Islet of Langerhans (tissue), 1 donor: Measurements from ENCODE around the gene MIPOL1.
A peak's percentile ranks its signal among the peaks of the same experiment; 100 is the strongest.
"Not testable (repeated sequence)": the region's sequence is repeated elsewhere in the genome, so short reads cannot be mapped to it uniquely, and the experiment has no call there.

Experiments used
- FAIRE-seq: peaks from one replicate; lab custom pipeline; 2011; peaks lifted over from hg19 to GRCh38; lab: Jason Lieb, UNC

Gene MIPOL1

DNA sequence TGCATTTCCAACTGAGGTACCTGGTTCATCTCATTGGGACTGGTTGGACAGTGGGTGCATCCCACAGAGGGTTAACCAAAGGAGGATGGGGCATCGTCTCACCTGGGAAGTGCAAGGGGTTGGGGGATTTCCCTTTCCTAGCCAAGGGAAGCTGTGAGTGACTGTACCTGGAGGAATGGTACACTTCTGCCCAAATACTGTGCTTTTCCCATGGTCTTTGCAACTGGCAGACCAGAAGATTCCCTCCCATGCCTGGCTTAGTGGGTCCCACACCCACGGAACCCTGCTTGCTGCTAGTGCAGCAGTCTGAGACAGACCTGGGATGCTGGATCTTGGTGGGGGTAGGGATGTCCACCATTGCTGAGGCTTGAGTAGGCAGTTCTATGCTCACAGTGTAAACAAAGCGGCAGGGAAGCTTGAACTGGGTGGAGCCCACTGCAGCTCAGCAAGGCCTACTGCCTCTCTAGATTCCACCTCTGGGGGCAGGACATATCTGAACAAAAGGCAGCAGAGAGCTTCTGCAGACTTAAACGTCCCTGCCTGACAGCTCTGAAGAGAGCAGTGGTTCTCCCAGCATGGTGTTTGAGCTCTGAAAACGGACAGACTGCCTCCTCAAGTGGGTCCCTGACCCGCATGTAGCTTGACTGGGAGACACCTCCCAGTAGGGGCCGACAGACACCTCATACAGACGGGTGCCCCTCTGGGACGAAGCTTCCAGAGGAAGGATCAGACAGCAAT is 9.7 kb upstream of the MIPOL1 start:
- FAIRE-seq: not testable (repeated sequence)

DNA sequence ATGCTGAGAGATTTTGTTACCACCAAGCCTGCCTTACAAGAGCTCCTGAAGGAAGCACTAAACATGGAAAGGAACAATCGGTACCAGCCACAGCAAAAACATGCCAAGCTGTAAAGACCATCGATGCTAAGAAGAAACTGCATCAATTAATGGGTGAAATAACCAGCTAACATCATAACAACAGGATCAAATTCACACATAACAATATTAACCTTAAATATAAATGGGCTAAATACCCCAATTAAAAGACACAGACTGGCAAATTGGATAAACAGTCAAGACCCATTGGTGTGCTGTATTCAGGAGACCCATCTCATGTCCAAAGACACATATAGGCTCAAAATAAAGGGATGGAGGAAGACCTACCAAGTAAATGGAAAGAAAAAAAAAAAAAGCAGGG is 8.0 kb upstream of the MIPOL1 start:
- not testable (repeated sequence) for FAIRE-seq

DNA sequence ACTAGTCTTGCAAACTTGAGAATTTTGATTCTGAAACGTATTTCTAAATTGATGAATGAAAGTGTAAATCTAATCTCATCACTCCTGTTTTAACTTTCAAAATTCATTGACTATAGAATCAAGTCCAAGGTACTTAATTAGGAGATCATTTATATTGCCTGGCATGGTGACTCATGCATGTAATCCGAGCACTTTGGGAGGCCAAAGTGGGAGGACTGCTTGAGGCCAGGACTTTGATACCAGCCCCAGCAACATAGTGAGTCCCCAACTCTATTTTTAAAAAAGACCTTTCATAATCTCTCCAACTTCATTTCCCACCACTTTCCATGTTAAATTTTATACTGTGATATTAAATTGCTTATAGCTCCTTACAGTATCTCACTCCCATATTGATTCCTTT is 3.0 kb upstream of the MIPOL1 start:
- no peak for FAIRE-seq

DNA sequence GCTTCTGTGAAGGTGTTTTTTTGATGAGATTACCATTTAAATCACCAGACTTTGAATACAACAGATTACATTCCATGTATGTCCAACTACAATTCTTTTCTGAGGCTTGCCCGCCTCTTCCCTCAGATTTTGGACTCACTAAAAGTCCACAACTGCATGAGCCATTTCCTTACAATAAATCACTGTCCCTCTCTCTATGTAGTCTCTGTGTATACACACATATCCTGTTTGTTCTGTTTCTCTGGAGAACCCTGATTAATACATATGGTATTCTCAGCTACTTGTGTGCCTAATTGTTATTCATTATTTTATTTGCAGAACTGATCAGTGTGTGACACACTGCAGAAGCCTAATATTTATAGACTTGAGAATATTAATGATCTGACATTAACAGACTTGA is 2.4 kb upstream of the MIPOL1 start:
- no peak for FAIRE-seq

DNA sequence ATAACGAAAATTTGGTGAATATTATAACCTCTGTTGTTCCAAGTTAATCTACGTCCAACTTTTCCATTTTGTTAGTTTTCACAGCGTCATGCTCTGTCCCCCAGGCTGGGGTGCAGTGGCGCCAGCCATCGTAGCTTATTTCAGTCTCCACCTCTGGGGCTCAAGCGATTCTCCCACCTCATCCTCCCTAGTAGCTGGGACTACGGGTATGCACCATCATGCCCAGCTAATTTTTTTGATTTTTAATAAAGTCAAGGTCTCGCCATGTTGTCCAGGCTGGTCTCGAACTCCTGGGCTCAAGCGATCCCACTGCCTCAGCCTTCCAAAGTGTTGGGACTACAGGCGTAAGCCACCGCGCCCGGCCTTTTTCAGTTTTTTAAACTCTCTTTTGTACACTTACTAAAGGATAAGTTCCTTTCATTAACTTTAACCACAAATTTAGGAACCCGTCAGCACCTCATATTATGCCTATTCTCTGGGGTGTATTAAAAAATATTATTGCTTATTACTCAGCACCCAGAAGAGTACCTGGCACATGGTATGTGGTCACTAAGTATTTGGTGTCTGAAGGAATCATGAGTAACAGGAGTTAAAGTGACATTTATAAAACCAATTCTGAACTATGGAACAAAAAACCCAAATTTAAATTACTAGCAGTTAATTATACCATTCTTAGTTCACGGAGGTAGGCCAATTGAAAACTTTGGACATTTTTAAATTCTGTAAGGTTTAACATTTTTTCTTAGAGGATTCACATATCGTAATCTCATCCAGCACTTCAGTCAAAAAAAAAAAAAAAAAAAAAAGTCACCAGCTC is 925 bp upstream of the MIPOL1 start:
- no peak for FAIRE-seq

DNA sequence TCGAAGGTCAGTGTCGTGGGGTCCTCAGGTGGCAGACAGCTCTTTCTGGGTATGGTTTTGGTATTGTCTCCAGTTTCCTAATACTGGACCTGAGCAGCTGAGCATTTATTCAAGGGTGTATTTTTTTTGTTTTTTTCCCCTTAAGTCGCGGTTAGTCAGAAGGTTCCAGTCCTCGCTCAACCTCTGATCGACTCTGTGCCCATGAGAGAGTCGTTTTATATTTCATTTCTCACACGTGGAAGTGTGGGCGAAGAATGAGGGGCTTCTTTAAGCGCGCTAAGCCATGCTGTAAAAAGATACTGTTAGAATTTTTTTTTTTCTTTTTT is 499 bp downstream of the MIPOL1 start:
- FAIRE-seq: no peak

DNA sequence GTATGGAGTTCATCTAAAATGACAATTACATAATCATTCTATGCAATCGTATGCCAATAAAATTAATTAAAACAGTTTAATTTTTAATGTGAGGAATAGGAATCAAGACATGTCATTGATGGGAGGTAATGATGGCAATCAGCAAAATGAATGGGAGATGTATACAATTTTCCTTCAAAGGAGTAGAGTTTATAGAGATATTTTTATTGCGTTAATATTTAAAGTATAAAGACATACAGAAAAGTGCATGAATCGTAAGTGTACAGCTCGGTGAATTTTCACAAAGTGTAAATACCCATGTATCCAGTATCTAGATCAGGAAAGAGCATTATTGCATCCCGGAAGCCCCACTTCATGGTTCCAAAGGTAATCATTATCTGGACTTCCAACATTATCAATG is 1.2 kb downstream of the MIPOL1 start:
- FAIRE-seq: no peak

DNA sequence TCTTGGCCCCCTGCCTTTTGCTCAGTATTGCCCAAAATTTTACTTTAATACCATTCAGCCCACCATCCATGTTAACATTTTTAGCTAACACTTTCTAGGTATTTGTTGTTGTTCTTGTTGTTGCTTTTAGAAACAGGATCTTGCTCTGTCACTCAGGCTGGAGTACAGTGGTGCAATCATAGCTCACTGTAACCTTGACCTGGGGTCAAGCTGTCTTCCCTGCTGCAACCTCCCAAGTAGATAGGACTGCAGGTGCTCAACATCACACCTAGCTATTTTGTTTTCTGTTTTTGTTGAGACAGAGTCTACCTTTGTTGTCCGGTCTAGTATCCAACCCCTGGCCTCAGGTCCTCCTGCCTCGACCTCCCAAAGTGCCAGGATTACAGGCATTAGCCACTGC is 4.0 kb downstream of the MIPOL1 start:
- FAIRE-seq: no peak

DNA sequence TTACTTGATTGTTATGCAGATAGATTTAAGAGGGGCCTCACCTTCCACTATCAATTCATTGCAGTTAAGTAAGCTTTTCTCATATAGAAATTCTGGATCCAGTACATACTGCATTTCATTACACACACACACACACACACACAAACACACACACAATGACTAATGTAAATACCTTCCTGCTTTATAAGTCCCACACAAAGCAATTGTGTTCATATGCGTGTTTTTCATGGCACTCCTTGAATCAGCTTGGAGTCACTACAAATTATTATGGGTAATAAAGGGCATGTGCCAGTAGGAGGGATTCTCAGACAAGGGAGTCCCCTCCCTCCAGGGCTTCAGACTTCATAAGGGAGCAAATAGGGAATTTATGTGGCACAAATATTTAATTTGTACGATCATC is 4.5 kb downstream of the MIPOL1 start:
- no peak for FAIRE-seq

DNA sequence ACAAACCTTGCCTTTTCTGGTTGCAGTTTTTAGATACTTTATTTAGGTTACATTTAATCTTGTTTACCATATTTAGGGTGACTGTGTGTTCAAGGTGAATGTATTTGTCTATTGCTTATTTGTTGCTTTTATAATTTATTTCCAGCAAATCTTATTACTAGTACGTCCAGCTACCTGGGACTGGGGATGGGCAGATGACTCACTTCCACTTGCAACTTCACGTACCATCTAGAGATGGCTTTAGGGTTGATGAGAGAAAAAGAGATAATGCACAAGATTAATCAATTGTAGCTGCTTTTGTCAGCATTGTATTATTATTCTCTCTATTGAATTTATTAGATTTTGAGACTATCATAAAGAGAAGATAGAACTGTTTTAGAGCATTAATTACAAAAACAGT is 5.1 kb downstream of the MIPOL1 start:
- FAIRE-seq: no peak

DNA sequence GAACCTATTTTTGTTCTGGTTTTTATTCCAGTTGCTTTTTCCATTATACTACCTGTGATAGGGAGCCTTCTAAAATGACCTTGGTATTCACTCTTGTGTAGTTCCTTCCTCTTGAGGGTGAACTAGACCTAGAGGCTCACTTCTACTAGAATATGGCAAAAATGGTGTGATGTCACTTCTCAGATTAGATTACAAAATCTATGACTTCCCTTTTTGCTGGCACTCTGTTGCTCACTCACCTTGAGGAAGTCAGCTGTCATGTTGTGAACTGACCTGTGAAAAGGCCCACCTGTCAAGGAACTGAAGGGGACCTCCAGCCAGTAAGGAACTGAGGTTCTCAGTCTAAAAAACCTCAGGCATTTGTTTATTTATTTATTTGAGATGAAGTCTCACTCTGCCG is 5.7 kb downstream of the MIPOL1 start:
- FAIRE-seq: no peak

DNA sequence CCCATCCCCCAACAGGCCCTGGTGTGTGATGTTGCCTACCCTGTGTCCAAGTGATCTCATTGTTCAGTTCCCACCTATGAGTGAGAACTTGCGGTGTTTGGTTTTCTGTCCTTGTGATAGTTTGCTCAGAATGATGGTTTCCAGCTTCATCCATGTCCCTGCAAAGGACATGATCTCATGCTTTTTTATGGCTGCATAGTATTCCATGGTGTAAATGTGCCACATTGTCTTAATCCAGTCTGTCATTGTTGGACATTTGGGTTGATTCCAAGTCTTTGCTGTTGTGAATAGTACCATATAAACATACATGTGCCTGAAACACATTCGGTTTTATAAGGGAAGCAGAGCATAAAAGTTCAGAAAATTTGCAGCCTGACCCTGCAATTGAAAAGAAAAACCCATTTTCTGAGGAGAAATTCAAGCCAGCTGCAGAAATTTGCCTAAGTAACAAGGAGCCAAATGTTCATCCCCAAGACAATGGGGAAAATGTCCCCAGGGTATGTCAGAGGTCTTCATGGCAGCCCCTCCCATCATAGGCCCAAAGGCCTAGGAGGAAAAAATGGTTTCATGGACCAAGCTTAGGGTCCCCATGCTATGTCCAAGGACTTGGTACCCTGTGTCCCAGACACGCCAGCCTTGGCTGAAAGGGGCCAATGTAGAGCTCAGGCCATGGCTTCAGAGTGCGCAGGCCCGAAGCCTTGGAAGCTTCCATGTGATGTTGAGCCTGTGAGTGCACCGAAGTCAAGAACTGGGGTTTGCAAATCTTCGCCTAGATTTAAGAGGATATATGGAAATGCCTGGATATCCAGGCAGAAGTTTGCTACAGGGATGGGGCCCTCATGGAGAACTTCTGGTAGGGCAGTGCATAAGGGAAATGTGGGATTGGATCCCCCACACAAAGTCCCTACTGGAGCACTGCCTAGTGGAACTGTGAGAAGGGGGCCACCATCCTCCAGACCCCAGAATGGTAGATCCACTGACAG is 8.2 kb downstream of the MIPOL1 start:
- not testable (repeated sequence) for FAIRE-seq

DNA sequence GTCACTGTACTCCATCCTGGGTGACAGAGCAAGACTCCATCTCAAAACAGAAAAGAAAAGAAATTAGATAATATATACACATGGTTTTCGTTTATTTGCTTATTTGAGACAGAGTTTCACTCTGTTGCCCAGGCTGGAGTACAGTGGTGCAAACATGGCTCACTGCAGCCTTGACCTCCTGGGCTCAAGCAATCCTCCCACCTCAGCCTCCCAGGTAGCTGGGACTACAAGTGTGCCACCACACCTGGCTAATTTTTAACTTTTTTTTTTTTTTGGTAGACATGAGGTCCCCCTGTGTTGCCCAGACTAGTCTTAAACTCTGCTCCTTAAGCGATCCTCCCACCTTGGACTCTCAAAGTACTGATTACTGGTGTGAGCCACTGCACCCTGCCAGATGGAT is 11.9 kb downstream of the MIPOL1 start:
- FAIRE-seq: not testable (repeated sequence)

DNA sequence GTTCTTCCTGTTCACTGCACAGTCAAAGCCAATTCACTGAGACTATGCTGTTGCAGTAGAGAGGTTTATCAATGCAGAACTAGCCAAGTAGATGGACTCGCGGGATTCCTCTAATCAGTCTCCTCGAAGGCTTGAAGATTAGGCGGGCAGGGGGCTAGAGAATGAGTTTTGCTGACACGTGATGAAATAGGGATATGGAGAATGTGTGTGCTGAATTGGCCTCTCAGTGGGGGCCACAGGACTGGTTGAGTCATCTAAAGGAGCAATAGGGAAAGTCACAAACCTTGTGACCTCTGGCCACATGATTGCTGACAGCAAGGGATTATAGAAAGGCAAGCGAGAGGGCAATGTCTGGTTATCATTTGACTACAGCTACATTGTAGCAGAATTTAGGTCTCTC is 12.7 kb downstream of the MIPOL1 start:
- FAIRE-seq: no peak

DNA sequence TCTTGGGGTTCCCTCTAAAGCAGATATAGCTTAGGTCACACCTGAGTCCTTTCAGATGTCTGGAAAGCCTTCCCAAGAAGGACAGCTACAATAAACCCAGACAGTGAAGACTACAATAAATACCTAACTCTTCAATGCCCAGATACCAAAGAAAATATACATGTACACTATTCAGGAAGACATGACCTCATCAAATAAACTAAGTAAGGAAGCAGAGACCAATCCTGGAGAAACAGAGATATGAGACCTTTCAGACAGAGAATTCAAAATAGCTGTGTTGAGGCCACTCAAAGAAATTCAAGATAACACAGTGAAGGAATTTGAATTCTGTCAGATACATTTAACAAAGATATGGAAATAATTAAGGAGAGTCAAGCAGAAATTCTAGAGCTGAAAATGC is 15.3 kb downstream of the MIPOL1 start:
- FAIRE-seq: no peak

DNA sequence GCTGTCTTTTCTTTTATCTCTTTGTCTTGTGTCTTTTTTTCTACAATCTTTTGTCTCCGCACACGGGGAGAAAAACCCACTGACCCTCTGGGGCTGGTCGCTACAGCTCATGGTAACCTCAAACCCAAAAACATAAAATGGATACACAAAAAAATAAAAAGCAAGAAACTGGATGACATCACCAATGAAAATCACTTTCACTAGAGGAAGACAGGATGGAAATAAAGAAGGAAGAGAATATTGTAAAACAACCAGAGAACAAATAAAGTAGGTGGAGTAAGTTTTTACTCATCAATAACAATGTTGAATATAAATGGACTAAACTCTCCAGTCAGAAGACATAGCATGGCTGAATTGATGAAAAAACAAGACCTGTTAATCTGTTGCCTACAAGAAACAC is 17.6 kb downstream of the MIPOL1 start:
- no peak for FAIRE-seq

DNA sequence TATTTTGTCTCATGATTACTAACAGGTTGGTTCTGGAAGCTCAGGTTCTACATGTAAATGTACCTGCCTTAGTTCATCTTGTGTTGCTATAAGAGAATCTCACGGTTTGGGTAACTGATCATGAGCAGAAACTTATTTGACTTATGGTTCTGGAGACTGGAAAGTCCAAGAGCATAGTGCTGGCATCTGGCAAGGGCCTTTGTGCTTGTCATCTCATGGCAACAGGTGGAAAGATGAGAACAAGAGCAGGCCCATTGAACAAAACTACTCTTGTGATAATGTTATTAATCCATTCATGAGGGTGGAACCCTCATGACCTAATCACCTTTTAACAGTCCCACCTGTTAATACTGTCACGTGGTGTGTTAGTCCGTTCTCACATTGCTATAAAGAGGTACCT is 23.3 kb downstream of the MIPOL1 start:
- FAIRE-seq: no peak

DNA sequence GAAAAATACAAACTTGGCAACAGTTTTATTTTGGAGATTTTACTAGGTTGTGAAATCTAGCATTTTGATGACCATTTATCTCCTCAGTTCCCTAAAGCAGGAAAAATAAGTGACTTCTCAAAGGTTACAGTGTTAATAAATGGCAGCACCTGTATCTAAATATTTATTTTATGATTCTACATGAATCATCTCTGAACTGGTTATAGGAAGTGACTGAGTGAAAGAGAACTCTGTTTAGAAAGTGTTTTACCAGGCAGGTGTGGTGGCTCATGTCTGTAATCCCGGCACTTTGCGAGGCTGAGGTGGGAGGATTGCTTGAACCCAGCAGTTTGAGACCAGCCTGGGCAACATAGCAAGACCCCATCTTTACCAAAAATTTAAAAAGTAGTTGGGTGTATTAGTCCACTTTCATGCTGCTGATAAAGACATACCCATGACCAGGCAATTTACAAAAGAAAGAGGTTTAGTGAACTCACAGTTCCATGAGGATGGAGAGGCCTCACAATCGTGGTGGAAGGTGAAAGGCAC is 26.3 kb downstream of the MIPOL1 start:
- FAIRE-seq: peak; percentile 33

DNA sequence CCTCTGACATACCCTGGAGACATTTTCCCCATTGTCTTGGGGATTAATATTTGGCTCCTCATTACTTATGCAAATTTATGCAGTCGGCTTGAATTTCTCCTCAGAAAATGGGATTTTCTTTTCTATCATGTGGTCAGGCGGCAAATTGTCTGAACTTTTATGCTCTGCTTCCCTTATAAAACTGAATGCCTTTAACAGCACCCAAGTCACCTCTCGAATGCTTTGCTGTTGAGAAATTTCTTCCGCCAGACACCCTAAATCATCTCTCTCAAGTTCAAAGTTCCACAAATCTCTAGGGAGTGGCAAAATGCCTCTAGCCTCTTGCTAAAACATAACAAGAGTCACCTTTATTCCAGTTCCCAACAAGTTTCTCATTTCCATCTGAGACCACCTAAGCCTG is 27.9 kb downstream of the MIPOL1 start:
- not testable (repeated sequence) for FAIRE-seq

DNA sequence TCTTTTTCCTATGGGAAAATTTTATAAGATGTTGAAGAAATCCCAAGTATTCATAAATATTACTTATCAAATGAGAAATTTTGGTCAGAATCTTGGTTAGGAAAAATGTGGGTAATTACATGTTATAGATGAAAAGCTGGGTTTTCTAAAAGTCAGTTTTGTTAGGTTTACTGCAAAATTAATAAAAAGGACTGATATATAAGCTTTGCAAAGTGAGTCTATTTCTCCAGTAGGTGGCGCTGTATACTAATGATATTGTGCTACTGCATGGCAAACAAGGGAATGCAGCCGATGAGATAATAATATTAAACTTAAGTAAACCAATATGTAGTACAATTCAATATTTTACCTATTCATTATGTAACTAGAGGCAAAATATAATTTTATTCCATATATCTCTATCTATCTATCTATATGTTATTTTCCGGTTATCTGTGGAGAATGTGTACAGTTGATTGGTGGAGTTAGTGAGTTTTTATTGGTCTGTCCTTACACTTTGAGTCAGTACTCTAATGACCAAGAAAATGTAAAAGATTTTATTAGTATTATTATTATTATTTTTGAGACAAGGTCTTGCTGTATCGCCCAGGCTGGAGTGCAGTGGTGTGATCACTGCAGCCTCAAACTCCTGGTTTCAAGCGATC is 32.9 kb downstream of the MIPOL1 start:
- FAIRE-seq: peak; percentile 98

DNA sequence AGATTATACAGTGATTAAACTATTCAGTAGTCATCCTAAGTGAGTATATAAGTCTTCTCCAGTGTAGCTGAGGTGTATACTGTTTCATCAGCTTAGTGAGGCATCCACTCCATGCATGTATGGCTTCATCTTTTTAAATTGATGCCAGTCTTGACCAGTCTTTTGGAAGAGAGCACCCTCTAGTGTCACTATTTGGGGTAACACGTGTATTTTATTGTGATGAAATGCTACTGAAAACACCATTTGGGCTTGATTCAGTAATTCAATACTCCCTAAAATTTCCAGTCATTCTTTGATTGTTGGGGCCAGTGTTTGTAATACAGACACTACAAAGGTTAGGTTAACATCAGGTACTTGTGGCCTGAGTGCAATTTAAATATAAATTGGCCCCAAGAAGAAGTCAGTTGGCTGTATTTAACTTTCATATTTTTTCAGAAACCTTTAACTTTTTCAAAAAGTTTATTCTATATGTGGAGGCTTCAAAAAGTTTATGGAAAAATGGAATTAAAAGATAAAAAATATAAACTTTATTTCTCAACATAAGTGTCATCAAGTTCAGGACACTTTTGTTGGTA is 35.3 kb downstream of the MIPOL1 start:
- FAIRE-seq: peak; percentile 95

DNA sequence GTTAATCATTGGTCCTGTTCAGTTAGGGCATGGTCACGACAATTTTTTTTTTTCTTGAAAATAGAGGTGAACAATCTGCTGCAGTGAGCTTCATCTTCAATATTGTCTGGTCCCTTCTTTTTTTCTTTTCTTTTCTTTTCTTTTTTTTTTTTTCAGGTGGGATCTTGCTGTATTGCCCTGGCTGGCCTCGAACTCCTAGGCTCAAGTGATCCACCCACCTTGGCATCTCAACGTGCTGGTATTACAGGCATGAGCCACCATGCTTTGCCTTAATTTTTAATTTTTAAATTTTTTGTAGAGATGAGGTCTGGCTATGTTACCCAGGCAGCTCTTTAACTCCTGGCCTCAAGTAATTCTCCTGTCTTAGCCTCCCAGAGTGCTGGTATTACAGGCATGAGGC is 36.5 kb downstream of the MIPOL1 start:
- no peak for FAIRE-seq
